Measurements from ENCODE around the gene FLOT2. TPM values are rescaled to one million over a fixed set of nuclear protein-coding genes. Genes with fewer than 3 reads are reported as not detected.
A peak's percentile ranks its signal among the peaks of the same experiment; 100 is the strongest.

FLOT2 gene
- total and polyA plus RNA-seq, 4 donors, result 46.2 to 226 (median 121) TPM

DNA sequence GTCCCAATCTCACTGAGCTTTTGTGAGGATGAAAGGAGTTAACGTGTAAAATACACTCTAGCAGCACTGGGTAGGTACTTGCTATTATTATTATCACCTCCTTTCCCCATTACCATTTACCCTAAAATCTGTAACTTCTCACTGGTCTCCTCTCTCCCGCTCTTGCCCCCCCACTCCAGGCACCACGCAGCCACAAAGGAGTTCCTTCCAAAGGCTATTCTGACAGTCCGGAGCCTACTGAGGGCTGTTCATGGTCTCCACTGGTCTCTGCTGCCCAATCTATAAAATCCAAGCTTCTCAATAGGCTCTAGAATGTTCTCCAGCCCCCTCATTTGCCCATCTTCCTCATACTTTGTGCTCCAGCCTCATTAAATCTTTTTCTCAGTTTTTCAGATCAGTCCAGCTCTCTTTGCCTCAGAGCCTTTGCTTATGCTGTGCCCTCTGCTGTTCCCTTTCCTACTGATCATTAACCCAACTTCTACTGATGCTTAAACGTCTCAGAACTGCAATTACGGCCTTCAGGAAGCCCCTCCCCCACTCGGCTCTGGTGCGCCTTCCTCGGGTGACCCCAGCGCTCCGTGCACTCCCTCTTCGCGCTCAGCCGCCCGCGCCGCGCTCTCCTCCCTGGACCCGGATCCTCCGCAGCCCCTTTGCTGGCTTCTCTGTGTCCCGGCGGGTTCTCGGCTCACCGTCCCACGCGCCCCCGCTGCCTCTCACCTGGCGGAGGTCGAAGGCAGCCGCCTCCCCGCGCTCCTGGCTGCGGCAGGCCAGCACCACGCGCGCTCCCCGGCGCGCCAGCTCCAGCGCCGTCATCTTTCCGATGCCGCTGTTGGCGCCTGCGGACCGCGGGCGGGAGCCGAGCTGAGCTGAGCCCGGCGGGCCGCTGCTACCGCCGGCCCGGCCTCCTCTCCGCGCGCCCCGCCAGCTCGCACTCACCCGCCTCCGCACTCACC, 4.6 kb upstream of the FLOT2 start:
- H3K9ac ChIP-seq (ENCODE audit: insufficient read depth in 1 of 2, low read length in 2 of 2), result peak overlapping the region in 1 of 2 donors; percentile 75
- H3K9me3 ChIP-seq (ENCODE audit: control insufficient read depth in 4 of 4, insufficient read depth in 3 of 4, low read length in 3 of 4), result no peaks in the 10 kb centered on the region
- TF ChIP-seq, protein P1, sequence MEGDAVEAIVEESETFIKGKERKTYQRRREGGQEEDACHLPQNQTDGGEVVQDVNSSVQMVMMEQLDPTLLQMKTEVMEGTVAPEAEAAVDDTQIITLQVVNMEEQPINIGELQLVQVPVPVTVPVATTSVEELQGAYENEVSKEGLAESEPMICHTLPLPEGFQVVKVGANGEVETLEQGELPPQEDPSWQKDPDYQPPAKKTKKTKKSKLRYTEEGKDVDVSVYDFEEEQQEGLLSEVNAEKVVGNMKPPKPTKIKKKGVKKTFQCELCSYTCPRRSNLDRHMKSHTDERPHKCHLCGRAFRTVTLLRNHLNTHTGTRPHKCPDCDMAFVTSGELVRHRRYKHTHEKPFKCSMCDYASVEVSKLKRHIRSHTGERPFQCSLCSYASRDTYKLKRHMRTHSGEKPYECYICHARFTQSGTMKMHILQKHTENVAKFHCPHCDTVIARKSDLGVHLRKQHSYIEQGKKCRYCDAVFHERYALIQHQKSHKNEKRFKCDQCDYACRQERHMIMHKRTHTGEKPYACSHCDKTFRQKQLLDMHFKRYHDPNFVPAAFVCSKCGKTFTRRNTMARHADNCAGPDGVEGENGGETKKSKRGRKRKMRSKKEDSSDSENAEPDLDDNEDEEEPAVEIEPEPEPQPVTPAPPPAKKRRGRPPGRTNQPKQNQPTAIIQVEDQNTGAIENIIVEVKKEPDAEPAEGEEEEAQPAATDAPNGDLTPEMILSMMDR (IDR thresholded peaks at IDR 0.05; ENCODE audit: control extremely low read depth, extremely low read depth), result no peak
- 4 to 5% methylated on average over 61 to 62 of the region's 62 CpGs for WGBS, 2 donors
- peak overlapping the region; percentile 82 for H3K4me3 ChIP-seq
- ATAC-seq (ENCODE audit: insufficient read depth, low FRiP score) (peak; percentile 27), DNase-seq (peak; percentile 61 to 66 (median 65))
- peaks cover 0 to 24% (median 10%) of the 10 kb centered on the region in 5 donors for H3K4me1 ChIP-seq (ENCODE audit: control insufficient read depth in 5 of 5, insufficient read depth in 5 of 5, low read length in 5 of 5)
- H3K27me3 ChIP-seq (ENCODE audit: control insufficient read depth in 3 of 3, insufficient read depth in 3 of 3, low read length in 2 of 3), result no peaks in the 10 kb centered on the region
- peaks cover 0 to 11% (median 3%) of the 10 kb centered on the region in 4 donors for H3K36me3 ChIP-seq (ENCODE audit: control insufficient read depth in 4 of 4, insufficient read depth in 4 of 4, low read length in 4 of 4)
- H3K27ac ChIP-seq (ENCODE audit: low read depth in 1 of 2, low read length in 1 of 2), result peak overlapping the region; percentile 85 to 92

DNA sequence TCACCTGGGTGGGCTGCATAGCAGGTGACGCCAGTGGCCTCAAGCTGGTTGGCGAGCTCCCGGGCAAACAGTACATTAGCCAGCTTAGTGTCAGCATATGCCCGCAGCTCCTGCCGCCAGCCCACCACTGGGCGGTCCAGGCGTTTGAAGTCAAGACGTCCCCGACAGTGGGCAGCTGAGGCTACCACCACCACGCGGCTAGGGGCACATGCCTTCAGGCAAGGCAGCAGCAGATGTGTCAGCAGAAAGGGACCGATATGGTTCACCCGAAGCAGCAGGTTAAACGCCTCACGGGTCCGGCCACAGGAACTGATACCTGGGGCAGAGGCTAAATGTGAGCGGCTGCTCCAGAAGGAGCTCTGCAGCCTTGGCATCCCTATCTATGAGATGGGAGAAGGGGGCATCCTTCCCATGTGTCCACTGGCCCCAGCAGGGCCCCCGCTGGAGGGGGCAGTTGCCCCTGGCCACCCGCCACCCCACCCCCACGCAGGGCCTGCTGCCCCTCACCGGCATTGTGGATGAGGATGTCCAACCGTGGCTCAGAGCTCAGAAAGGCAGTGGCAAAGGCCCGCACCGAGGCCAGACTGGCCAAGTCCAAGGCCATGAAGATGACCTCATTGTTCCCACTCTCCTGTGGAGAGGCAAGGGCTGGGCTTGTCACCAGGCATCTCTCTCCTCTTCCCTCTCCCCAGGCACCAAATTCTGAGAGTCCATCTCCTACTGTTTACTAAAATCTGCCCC, 3.6 kb upstream of the FLOT2 start:
- Histone ChIP-seq H3K27me3 (ENCODE audit: control insufficient read depth in 3 of 3, insufficient read depth in 3 of 3, low read length in 2 of 3) (no peaks in the 10 kb centered on the region), H3K36me3 (ENCODE audit: control insufficient read depth in 4 of 4, insufficient read depth in 4 of 4, low read length in 4 of 4) (peaks cover 0 to 3% (median under 1%) of the 10 kb centered on the region in 4 donors), H3K4me3 (no peak overlapping the region), H3K9ac (ENCODE audit: insufficient read depth in 1 of 2, low read length in 2 of 2) (no peak overlapping the region), H3K9me3 (ENCODE audit: control insufficient read depth in 4 of 4, insufficient read depth in 3 of 4, low read length in 3 of 4) (no peaks in the 10 kb centered on the region), H3K27ac (ENCODE audit: low read depth in 1 of 2, low read length in 1 of 2) (no peak overlapping the region), H3K4me1 (ENCODE audit: control insufficient read depth in 5 of 5, insufficient read depth in 5 of 5, low read length in 5 of 5) (peaks cover 0 to 19% (median 10%) of the 10 kb centered on the region in 5 donors)
- DNase-seq (no peak), ATAC-seq (ENCODE audit: insufficient read depth, low FRiP score) (no peak)
- TF ChIP-seq, protein P1 (IDR thresholded peaks at IDR 0.05; ENCODE audit: control extremely low read depth, extremely low read depth), result no peak
- 96 to 99% methylated on average over 24 of the region's 24 CpGs for WGBS, 2 donors

DNA sequence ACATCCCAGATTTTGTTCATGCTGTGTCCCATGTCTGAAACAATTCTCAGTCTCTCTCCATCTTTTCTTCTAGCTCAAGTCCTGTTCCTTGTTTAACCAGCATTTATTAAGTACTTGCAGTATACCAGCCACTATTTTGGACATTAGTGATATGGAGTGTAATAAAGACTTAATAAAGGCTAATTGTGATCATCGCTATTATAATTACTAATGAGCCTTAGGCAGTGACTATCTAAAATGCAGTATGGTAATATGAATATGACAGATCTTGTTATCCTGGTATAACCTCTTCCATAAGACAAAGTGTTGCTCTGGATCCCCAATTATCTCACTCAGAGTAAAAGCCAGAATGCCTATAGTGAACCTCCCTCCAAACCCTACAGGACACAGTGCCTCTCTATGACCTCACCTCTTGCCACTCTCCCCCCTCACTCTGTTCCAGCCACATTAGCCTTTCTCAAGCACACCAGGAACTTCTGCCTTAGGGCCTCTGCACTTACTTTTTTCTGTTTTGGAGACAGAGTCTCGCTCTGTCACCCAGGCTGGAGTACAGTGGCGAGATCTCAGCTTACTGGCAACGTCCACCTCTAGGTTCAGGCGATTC, 1.8 kb upstream of the FLOT2 start:
- H3K27me3 ChIP-seq (ENCODE audit: control insufficient read depth in 3 of 3, insufficient read depth in 3 of 3, low read length in 2 of 3), result no peaks in the 10 kb centered on the region
- ATAC-seq (ENCODE audit: insufficient read depth, low FRiP score) (no peak), DNase-seq (no peak)
- H3K27ac ChIP-seq (ENCODE audit: low read depth in 1 of 2, low read length in 1 of 2), result no peak overlapping the region
- H3K4me1 ChIP-seq (ENCODE audit: control insufficient read depth in 5 of 5, insufficient read depth in 5 of 5, low read length in 5 of 5), result peaks cover 0 to 16% (median 10%) of the 10 kb centered on the region in 5 donors
- no peaks in the 10 kb centered on the region for H3K9me3 ChIP-seq (ENCODE audit: control insufficient read depth in 4 of 4, insufficient read depth in 3 of 4, low read length in 3 of 4)
- H3K36me3 ChIP-seq (ENCODE audit: control insufficient read depth in 4 of 4, insufficient read depth in 4 of 4, low read length in 4 of 4), result peaks cover 0 to 2% (median under 1%) of the 10 kb centered on the region in 4 donors
- TF ChIP-seq, protein P1 (IDR thresholded peaks at IDR 0.05; ENCODE audit: control extremely low read depth, extremely low read depth), result no peak
- H3K9ac ChIP-seq (ENCODE audit: insufficient read depth in 1 of 2, low read length in 2 of 2), result no peak overlapping the region
- H3K4me3 ChIP-seq, result no peak overlapping the region
- WGBS, 2 donors, result 94 to 96% methylated on average over 5 of the region's 5 CpGs
